ENCODE data around the gene SPATA6.
"Not testable (repeated sequence)": the region's sequence is repeated elsewhere in the genome, so short reads cannot be mapped to it uniquely, and the experiment has no call there.

Gene SPATA6

DNA sequence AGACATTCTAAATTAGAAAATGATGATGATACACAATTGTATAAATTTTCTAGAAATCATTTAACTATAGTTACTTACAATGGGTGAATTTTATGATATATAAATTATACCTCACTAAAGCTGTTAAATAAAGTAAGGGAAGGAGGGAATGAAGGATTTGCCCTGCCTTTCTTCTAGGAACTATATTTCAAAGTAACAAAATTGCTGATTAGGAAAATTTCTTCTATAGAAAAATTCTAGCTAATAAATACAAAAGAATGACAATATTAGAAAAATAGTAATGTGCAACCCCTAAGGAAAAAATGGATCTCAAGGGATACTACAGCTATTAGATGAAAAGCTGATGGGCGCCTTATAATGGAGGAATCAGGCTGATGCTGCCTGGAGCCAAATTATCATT lies 23.1 kb downstream of the SPATA6 start:
- H3K27me3 ChIP-seq (ENCODE audit: control insufficient read depth, insufficient read depth, low read length) = no peaks in the 10 kb centered on the region
- no peak overlapping the region for H3K4me3 ChIP-seq (ENCODE audit: low read length)
- no peaks in the 10 kb centered on the region for H3K4me1 ChIP-seq (ENCODE audit: control insufficient read depth, low read depth, low read length)
- H3K9me3 ChIP-seq (ENCODE audit: control insufficient read depth, low read depth, low read length) = no peaks in the 10 kb centered on the region
- H3K27ac ChIP-seq (ENCODE audit: low read length) = no peak overlapping the region
- H3K36me3 ChIP-seq (ENCODE audit: control insufficient read depth, low read depth, low read length) = no peaks in the 10 kb centered on the region
- no peak overlapping the region for H3K9ac ChIP-seq (ENCODE audit: low read length)

DNA sequence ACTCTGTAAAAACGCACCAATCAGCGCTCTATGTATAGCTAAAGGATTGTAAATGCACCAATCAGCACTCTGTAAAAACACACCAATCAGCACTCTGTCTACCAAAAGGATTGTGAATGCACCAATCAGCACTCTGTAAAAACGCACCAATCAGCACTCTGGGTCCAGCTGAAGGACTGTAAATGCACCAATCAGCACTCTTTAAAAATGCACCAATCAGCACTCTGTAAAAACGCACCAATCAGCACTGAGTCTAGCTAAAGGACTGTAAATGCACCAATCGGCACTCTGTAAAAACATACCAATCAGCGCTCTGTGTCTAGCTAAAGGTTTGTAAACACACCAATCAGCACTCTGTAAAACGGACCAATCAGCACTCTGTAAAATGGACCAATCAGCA lies 27.8 kb downstream of the SPATA6 start:
- not testable (repeated sequence) for H3K9me3 ChIP-seq (ENCODE audit: control insufficient read depth, low read depth, low read length); H3K36me3 ChIP-seq (ENCODE audit: control insufficient read depth, low read depth, low read length); H3K9ac ChIP-seq (ENCODE audit: low read length); H3K27me3 ChIP-seq (ENCODE audit: control insufficient read depth, insufficient read depth, low read length); H3K4me1 ChIP-seq (ENCODE audit: control insufficient read depth, low read depth, low read length); H3K4me3 ChIP-seq (ENCODE audit: low read length); H3K27ac ChIP-seq (ENCODE audit: low read length)

DNA sequence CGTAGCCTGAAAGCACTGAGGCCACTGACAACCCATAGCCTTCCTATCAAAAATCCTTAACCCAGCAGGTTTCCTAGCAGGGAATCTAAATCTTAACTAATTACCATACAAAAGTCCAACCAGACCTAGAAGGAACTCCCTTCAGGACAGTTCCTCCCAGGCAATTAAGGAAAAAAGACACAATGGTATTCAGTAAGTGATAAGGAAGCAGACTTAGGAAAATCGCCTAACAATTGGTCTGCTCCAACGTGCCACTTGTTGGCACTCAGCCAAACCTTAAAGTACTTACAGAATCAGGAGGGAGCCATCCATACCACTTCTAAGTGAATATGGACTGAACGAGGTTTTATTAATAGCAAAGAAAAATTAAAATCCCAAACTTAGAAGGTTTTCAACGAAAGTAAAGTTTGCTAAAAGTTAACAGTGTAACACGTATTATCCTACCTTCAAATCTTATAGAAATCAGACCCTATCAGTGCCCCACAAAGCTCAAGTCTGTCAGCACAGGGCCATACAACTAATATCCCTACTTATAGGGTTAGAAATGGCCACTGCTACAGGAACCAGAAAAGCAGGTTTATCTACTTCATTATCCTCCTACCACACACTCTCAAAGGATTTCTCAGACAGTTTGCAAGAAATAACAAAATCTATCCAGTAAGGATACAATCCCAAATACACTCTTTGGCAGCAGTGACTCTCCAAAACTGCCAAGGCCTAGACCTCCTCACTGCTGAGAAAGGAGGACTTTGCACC lies 29.0 kb downstream of the SPATA6 start:
- Histone ChIP-seq H3K27ac (ENCODE audit: low read length) (no peak overlapping the region), H3K9ac (ENCODE audit: low read length) (no peak overlapping the region), H3K4me1 (ENCODE audit: control insufficient read depth, low read depth, low read length) (peaks cover 3% of the 10 kb centered on the region), H3K27me3 (ENCODE audit: control insufficient read depth, insufficient read depth, low read length) (no peaks in the 10 kb centered on the region), H3K9me3 (ENCODE audit: control insufficient read depth, low read depth, low read length) (no peaks in the 10 kb centered on the region), H3K36me3 (ENCODE audit: control insufficient read depth, low read depth, low read length) (no peaks in the 10 kb centered on the region), H3K4me3 (ENCODE audit: low read length) (no peak overlapping the region)

GRCh38 chr1:48440786-48441185 lies 31.2 kb downstream of the SPATA6 start:
- H3K9ac ChIP-seq (ENCODE audit: low read length); H3K27ac ChIP-seq (ENCODE audit: low read length); H3K36me3 ChIP-seq (ENCODE audit: control insufficient read depth, low read depth, low read length): not testable (repeated sequence)

GRCh38 chr1:48439380-48439779 lies 32.6 kb downstream of the SPATA6 start:
- Histone ChIP-seq H3K36me3 (ENCODE audit: control insufficient read depth, low read depth, low read length) (no peaks in the 10 kb centered on the region), H3K27me3 (ENCODE audit: control insufficient read depth, insufficient read depth, low read length) (no peaks in the 10 kb centered on the region), H3K4me1 (ENCODE audit: control insufficient read depth, low read depth, low read length) (peaks cover 3% of the 10 kb centered on the region), H3K4me3 (ENCODE audit: low read length) (no peak overlapping the region), H3K27ac (ENCODE audit: low read length) (no peak overlapping the region), H3K9me3 (ENCODE audit: control insufficient read depth, low read depth, low read length) (no peaks in the 10 kb centered on the region), H3K9ac (ENCODE audit: low read length) (no peak overlapping the region)

More at GRCh38 chr1:48440786-48441185, 31.2 kb downstream of the SPATA6 start:
- H3K4me3 ChIP-seq (ENCODE audit: low read length); H3K9me3 ChIP-seq (ENCODE audit: control insufficient read depth, low read depth, low read length); H3K4me1 ChIP-seq (ENCODE audit: control insufficient read depth, low read depth, low read length); H3K27me3 ChIP-seq (ENCODE audit: control insufficient read depth, insufficient read depth, low read length): not testable (repeated sequence)

DNA sequence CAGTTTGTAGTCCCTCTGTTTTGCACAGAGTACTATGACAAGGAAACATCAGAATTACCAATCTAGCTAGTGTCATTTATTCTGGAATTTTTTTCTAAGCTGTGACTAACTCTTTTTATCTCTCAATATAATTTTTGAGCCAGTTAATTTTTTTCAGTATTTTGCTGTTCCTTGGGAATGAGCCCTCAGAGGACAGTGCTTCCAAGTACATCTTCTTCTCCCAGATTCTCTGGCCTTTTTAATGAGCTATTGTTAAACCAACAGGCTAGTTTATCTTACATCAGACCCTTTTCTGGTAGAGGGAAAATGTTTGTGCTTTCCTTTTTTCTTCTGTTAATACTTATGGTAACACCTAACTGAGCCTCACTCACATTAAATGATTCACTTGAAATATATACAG lies 34.6 kb downstream of the SPATA6 start:
- not testable (repeated sequence) for H3K4me3 ChIP-seq (ENCODE audit: low read length); H3K27ac ChIP-seq (ENCODE audit: low read length); H3K27me3 ChIP-seq (ENCODE audit: control insufficient read depth, insufficient read depth, low read length); H3K4me1 ChIP-seq (ENCODE audit: control insufficient read depth, low read depth, low read length); H3K9me3 ChIP-seq (ENCODE audit: control insufficient read depth, low read depth, low read length); H3K9ac ChIP-seq (ENCODE audit: low read length); H3K36me3 ChIP-seq (ENCODE audit: control insufficient read depth, low read depth, low read length)

- H3K9me3 ChIP-seq (ENCODE audit: control insufficient read depth, low read depth, low read length); H3K9ac ChIP-seq (ENCODE audit: low read length); H3K36me3 ChIP-seq (ENCODE audit: control insufficient read depth, low read depth, low read length); H3K4me3 ChIP-seq (ENCODE audit: low read length); H3K27me3 ChIP-seq (ENCODE audit: control insufficient read depth, insufficient read depth, low read length); H3K4me1 ChIP-seq (ENCODE audit: control insufficient read depth, low read depth, low read length); H3K27ac ChIP-seq (ENCODE audit: low read length): not testable (repeated sequence)
Measured at GRCh38 chr1:48435312-48436002, 36.5 kb downstream of the SPATA6 start.

DNA sequence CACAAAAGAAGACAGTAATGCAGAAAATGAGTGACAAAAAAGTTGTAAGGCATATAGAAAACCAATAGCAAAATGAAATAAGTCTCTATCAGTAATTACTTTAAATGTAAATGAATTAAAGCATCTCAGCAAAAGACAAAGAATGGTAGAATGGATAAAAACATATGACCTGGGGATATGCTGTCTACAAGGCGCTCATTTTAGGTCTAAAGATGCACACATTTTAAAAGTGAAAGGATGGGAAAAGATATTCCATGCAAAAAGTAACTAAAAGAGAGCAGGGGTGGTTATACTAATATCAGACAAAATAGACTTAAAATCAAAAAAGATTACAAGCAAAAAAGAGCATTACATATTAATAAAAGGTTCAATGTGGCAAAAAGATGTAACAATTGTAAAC lies 41.2 kb downstream of the SPATA6 start:
- H3K4me3 ChIP-seq (ENCODE audit: low read length) = no peak overlapping the region
- H3K36me3 ChIP-seq (ENCODE audit: control insufficient read depth, low read depth, low read length) = no peaks in the 10 kb centered on the region
- no peaks in the 10 kb centered on the region for H3K9me3 ChIP-seq (ENCODE audit: control insufficient read depth, low read depth, low read length)
- H3K4me1 ChIP-seq (ENCODE audit: control insufficient read depth, low read depth, low read length) = no peaks in the 10 kb centered on the region
- H3K9ac ChIP-seq (ENCODE audit: low read length) = no peak overlapping the region
- H3K27me3 ChIP-seq (ENCODE audit: control insufficient read depth, insufficient read depth, low read length) = no peaks in the 10 kb centered on the region
- H3K27ac ChIP-seq (ENCODE audit: low read length) = no peak overlapping the region

- no peak overlapping the region for H3K27ac ChIP-seq (ENCODE audit: low read length)
- H3K4me3 ChIP-seq (ENCODE audit: low read length) = no peak overlapping the region
- no peaks in the 10 kb centered on the region for H3K4me1 ChIP-seq (ENCODE audit: control insufficient read depth, low read depth, low read length)
- no peaks in the 10 kb centered on the region for H3K36me3 ChIP-seq (ENCODE audit: control insufficient read depth, low read depth, low read length)
- H3K27me3 ChIP-seq (ENCODE audit: control insufficient read depth, insufficient read depth, low read length) = no peaks in the 10 kb centered on the region
- no peaks in the 10 kb centered on the region for H3K9me3 ChIP-seq (ENCODE audit: control insufficient read depth, low read depth, low read length)
- H3K9ac ChIP-seq (ENCODE audit: low read length) = no peak overlapping the region
Measured at GRCh38 chr1:48422009-48422408, 50.0 kb downstream of the SPATA6 start.

DNA sequence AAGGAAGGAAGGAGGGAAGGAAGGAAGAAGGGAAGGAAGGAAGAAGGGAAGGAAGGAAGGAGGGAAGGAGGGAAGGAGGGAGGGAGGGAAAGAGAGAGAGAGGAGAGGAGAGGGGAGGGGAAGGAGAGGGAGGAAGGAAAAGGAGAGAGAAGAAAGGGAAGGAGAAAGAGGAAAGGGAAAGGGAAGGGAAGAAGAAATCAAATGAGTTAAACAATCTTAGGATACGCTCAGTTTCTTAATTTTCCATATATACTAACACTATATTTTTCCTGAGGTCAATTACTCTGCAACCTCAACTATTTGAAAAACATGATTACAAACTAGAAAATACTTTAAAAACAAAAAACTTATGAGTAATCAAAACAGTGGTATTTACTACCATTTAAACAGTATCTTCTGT lies 53.3 kb downstream of the SPATA6 start:
- H3K27me3 ChIP-seq (ENCODE audit: control insufficient read depth, insufficient read depth, low read length) = no peaks in the 10 kb centered on the region
- H3K4me1 ChIP-seq (ENCODE audit: control insufficient read depth, low read depth, low read length) = no peaks in the 10 kb centered on the region
- H3K27ac ChIP-seq (ENCODE audit: low read length) = no peak overlapping the region
- no peak overlapping the region for H3K9ac ChIP-seq (ENCODE audit: low read length)
- H3K36me3 ChIP-seq (ENCODE audit: control insufficient read depth, low read depth, low read length) = no peaks in the 10 kb centered on the region
- H3K4me3 ChIP-seq (ENCODE audit: low read length) = no peak overlapping the region
- H3K9me3 ChIP-seq (ENCODE audit: control insufficient read depth, low read depth, low read length) = no peaks in the 10 kb centered on the region

GRCh38 chr1:48415050-48415449 lies 57.0 kb downstream of the SPATA6 start:
- Histone ChIP-seq H3K36me3 (ENCODE audit: control insufficient read depth, low read depth, low read length) (no peaks in the 10 kb centered on the region), H3K4me3 (ENCODE audit: low read length) (no peak overlapping the region), H3K27me3 (ENCODE audit: control insufficient read depth, insufficient read depth, low read length) (no peaks in the 10 kb centered on the region)

DNA sequence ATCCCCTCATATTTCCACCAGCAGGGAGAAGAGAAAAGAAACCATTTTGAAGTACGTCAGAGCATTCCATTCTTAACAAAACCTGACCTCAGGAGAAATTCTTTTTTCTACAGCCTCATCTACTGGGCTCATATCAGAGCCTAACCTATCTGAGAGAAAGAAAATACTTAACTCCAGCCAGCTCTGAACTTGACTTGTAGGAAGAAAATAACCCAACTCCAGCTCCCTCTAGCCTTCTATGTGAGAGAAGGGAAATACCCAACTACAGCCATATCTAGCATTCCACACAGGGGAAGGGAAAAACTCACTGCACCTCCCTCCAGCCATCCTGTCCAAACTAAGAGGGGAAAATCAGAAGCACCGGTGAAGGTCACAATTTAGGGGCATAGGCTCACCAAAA lies 57.7 kb downstream of the SPATA6 start:
- no peak overlapping the region for H3K9ac ChIP-seq (ENCODE audit: low read length)
- no peak overlapping the region for H3K27ac ChIP-seq (ENCODE audit: low read length)
- H3K27me3 ChIP-seq (ENCODE audit: control insufficient read depth, insufficient read depth, low read length) = no peaks in the 10 kb centered on the region
- no peaks in the 10 kb centered on the region for H3K9me3 ChIP-seq (ENCODE audit: control insufficient read depth, low read depth, low read length)
- no peaks in the 10 kb centered on the region for H3K36me3 ChIP-seq (ENCODE audit: control insufficient read depth, low read depth, low read length)
- H3K4me3 ChIP-seq (ENCODE audit: low read length) = no peak overlapping the region
- H3K4me1 ChIP-seq (ENCODE audit: control insufficient read depth, low read depth, low read length) = no peaks in the 10 kb centered on the region

More at GRCh38 chr1:48415050-48415449, 57.0 kb downstream of the SPATA6 start:
- no peaks in the 10 kb centered on the region for H3K4me1 ChIP-seq (ENCODE audit: control insufficient read depth, low read depth, low read length)
- H3K27ac ChIP-seq (ENCODE audit: low read length) = no peak overlapping the region
- H3K9ac ChIP-seq (ENCODE audit: low read length) = no peak overlapping the region
- no peaks in the 10 kb centered on the region for H3K9me3 ChIP-seq (ENCODE audit: control insufficient read depth, low read depth, low read length)

Measured in iPS-18a (cell line).